Medulla oblongata (tissue), 1 donor: ENCODE data around the gene RIMS3.
A peak's percentile ranks its signal among the peaks of the same experiment; 100 is the strongest.

Source experiments
- DNase-seq: peaks from one replicate; pipeline ENCODE4 v3.0.0-alpha.2; 2015; ENCODE audit errors: extremely low spot score

Gene RIMS3

DNA sequence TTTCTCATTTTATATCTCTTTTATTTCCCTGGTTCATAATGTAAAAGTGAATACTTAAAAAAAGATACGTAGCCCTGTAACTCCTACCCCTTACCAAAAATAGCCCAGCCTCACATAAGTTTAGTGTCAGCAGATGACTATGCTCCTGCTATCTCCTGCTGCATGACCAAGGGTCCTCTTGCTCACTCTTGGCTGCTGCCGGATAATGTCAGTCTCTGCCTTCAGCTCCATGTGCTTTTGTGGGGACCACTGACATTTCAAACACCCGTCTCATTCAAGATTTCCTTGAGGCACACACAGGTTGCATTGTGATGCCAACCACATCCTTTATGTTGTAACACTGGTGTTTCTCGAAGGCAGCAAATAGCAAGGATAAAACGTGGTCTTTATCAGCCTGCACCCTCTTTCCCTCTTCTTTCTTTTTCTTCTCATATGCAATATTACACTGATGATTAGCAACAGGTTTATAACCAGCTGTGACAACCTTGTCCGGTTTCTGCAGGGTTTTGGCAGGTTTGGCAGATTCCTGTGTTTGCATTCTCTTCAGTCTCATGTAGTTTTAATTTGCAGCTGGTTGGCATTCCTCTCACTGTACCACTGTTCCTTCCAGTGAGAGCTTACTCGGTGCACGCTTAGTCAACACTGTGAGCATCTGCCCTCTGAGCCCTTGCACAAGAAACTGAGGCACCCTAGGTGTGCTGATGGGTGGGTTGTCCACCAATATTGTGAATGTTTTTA lies 71.9 kb downstream of the RIMS3 start:
- no peak for DNase-seq

GRCh38 chr1:40592107-40592803 lies 73.2 kb downstream of the RIMS3 start:
- peak; percentile 80 for DNase-seq

- DNase-seq: peak; percentile 40
Measured at GRCh38 chr1:40588586-40588985, 76.9 kb downstream of the RIMS3 start.

GRCh38 chr1:40583980-40584379 lies 81.5 kb downstream of the RIMS3 start:
- no peak for DNase-seq

- no peak for DNase-seq
Measured at GRCh38 chr1:40582116-40582515, 83.4 kb downstream of the RIMS3 start.

DNA sequence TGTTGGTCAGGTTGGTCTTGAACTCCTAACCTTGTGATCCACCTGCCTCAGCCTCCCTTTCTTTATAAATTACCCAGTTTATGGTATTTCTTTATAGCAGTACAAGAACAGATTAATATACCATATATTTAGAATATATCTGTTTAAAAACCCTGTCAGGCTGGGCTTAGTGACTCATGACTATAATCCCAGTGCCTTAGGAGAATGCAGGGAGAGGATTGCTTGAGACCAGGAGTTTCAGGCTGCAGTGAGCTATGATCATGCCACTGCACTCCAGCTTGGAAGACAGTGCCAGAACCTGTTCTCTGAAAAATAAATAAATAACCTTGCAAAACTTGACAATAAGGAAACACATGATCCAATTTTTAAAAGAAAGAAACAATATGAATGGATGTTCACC lies 90.1 kb downstream of the RIMS3 start:
- no peak for DNase-seq

DNA sequence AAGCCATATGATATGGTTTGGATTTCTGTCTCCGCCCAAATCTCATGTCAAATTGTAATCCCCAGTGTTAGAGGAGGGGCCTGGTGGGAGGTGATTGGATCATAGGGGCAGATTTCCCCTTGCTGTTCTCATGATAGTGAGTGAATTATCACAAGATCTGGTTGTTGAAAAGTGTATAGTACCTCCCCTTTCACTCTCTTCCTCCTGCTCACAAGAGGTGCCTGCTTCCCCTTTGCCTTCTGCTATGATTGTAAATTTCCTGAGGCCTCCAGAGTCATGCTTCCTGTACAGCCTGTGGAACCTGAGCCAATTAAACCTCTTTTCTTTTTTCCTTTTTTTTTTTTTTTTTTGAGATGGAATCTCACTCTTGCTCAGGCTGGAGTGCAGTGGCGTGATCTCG lies 90.7 kb downstream of the RIMS3 start:
- DNase-seq: peak; percentile 19
